Endothelial cell of umbilical vein (primary cell): ENCODE data around the gene RASSF3. TPM values are rescaled to one million over a fixed set of nuclear protein-coding genes. Genes with fewer than 3 reads are reported as not detected.

Experiments used
- BruUV-seq: library from RNA; stranded (reverse); fragments of 400-500 nt; replicated peaks from 2 replicates; lab custom pipeline; 2021; lab: Mats Ljungman, UMichigan
- CTCF ChIA-PET: fragments of 300-600, 350-600 bp; sonication (Branson Sonifier 250); formaldehyde crosslinking; loops from one replicate; lab custom pipeline; 2021; ENCODE audit warnings: antibody characterized with exemption, inconsistent platforms; lab: Charles Lee
- POLR2A ChIA-PET: fragments of 300-600, 350-600 bp; sonication (Branson Sonifier 250); formaldehyde crosslinking; loops from one replicate; lab custom pipeline; 2021; ENCODE audit warnings: antibody characterized with exemption, inconsistent platforms; lab: Charles Lee
- DNase-seq: peaks from one replicate; pipeline ENCODE4 v3.0.0-alpha.2; 2011; ENCODE audit warnings: low read depth, low spot score
- FAIRE-seq: peaks from 2 replicates; lab custom pipeline; 2011; peaks lifted over from hg19 to GRCh38; lab: Jason Lieb, UNC
- H2AFZ ChIP-seq: 2 replicates; pipeline ENCODE4 v1.6.0; 2012; ENCODE audit warnings: low read depth, low read length, control low read depth, inconsistent platforms
- H3K27ac ChIP-seq: 2 replicates; pipeline ENCODE4 v1.5.1; 2011; ENCODE audit warnings: low read depth, mild to moderate bottlenecking, control low read depth, low read length, moderate library complexity; ENCODE audit not compliant: insufficient read depth
- H3K27me3 ChIP-seq, 2 experiments: 2 replicates each; pipeline versions ENCODE4 v1.6.0 to v1.6.1; 2011; ENCODE audit warnings: low read length in 2 of 2, mixed read lengths in 1 of 2; ENCODE audit not compliant: control insufficient read depth in 2 of 2, insufficient read depth in 2 of 2
- H3K36me3 ChIP-seq, 2 experiments: 2 replicates in 1 of 2; 3 replicates in 1 of 2; pipeline ENCODE4 v1.5.1; 2011; ENCODE audit warnings: low read length in 2 of 2, mild to moderate bottlenecking in 1 of 2, moderate library complexity in 1 of 2; ENCODE audit not compliant: control insufficient read depth in 2 of 2, insufficient read depth in 2 of 2; ENCODE audit errors: extremely low read depth in 1 of 2
- H3K4me1 ChIP-seq: 3 replicates; pipeline ENCODE4 v1.5.1; 2011; ENCODE audit warnings: mild to moderate bottlenecking, low read length; ENCODE audit not compliant: control insufficient read depth, insufficient read depth; ENCODE audit errors: extremely low read depth
- H3K4me2 ChIP-seq: 2 replicates; pipeline ENCODE4 v1.6.1; 2011; ENCODE audit warnings: low read length, control low read depth, mixed read lengths; ENCODE audit not compliant: insufficient read depth
- H3K4me3 ChIP-seq, 3 experiments: fragments of 200-600 bp in 1 of 3; sonication (generic), shearing (Covaris generic) in 1 of 3; replicated peaks in 1 of 3; 2 replicates each; pipeline ENCODE4 v1.5.1; 2011 to 2016; ENCODE audit warnings: control low read depth in 3 of 3, low read length in 3 of 3, mild to moderate bottlenecking in 2 of 3, inconsistent platforms in 1 of 3, low read depth in 1 of 3, moderate library complexity in 1 of 3; ENCODE audit not compliant: insufficient read depth in 1 of 3
- H3K79me2 ChIP-seq: 2 replicates; pipeline ENCODE4 v1.6.0; 2012; ENCODE audit warnings: low read length, inconsistent platforms; ENCODE audit not compliant: control insufficient read depth, insufficient read depth
- H3K9ac ChIP-seq: replicated peaks from 2 replicates; pipeline ENCODE3; 2011; ENCODE audit warnings: low read length, control low read depth; ENCODE audit not compliant: insufficient read depth; ENCODE audit errors: extremely low read depth
- H3K9me1 ChIP-seq: replicated peaks from 3 replicates; pipeline ENCODE4 v1.6.0; 2011; ENCODE audit warnings: mild to moderate bottlenecking, low read length; ENCODE audit not compliant: control insufficient read depth, insufficient read depth; ENCODE audit errors: extremely low read depth
- H3K9me3 ChIP-seq: replicated peaks from 2 replicates; pipeline ENCODE4 v1.5.1; 2012; ENCODE audit warnings: low read length, inconsistent platforms; ENCODE audit not compliant: control insufficient read depth, insufficient read depth
- H4K20me1 ChIP-seq: replicated peaks from 2 replicates; pipeline ENCODE3; 2011; ENCODE audit warnings: mild to moderate bottlenecking, low read length; ENCODE audit not compliant: control insufficient read depth, insufficient read depth; ENCODE audit errors: extremely low read depth
- EZH2 ChIP-seq: IDR thresholded peaks from 2 replicates; pipeline ENCODE4 v1.6.1; 2012; ENCODE audit warnings: borderline replicate concordance, low read depth, mild to moderate bottlenecking, moderate library complexity, low read length, inconsistent platforms; ENCODE audit not compliant: severe bottlenecking
- FOS ChIP-seq: IDR thresholded peaks from 2 replicates; pipeline ENCODE4 v1.6.1; 2011; ENCODE audit warnings: mild to moderate bottlenecking, low read length, moderate library complexity, borderline replicate concordance; ENCODE audit not compliant: insufficient read depth
- GATA2 ChIP-seq: IDR thresholded peaks from 2 replicates; pipeline ENCODE4 v1.7.0; 2011; ENCODE audit warnings: low read depth, mild to moderate bottlenecking, moderate library complexity, mixed read lengths, low read length; ENCODE audit not compliant: insufficient read length, insufficient read depth
- JUN ChIP-seq: IDR thresholded peaks from 2 replicates; pipeline ENCODE4 v1.6.1; 2011; ENCODE audit warnings: borderline replicate concordance, low read depth; ENCODE audit not compliant: insufficient read length, insufficient read depth
- POLR2A ChIP-seq: IDR thresholded peaks from 2 replicates; pipeline ENCODE4 v1.6.1; 2012; ENCODE audit warnings: low read depth, mild to moderate bottlenecking, control low read depth, low read length
- POLR2AphosphoS5 ChIP-seq: IDR thresholded peaks from 2 replicates; pipeline ENCODE4 v1.6.1; 2012; ENCODE audit warnings: low read depth, mild to moderate bottlenecking, control low read depth, low read length, moderate library complexity; ENCODE audit not compliant: insufficient read depth
- dilution Hi-C: fragments of 300-500 bp; cut with MboI; formaldehyde crosslinking; loops from one replicate; pipeline ENCODE4 v1.15.0; 2019; ENCODE audit warnings: low sequenced_read_pairs; ENCODE audit not compliant: extremely low pct_ligation_motif_present
- intact Hi-C: fragments of 100-400 bp; cut with micrococcal nuclease; formaldehyde crosslinking; loops from one replicate; pipeline ENCODE4 v1.10.0; 2022
- polyA plus RNA-seq, 4 experiments: library from polyadenylated mRNA; depleted of rRNA in 3 of 4; stranded (reverse) in 3 of 4; unstranded in 1 of 4; fragments of >200 nt; gene quantifications; 2 replicates each; pipeline versions ENCODE4 v1.2.1 to v1.2.3, GENCODE V29; 2011 to 2012; ENCODE audit warnings: missing spikeins in 1 of 4
- total RNA-seq: library from RNA; stranded (reverse); gene quantifications from 2 replicates; pipeline ENCODE4 v1.2.3, GENCODE V29; 2021
- TF ChIP-seq, protein P1 (sequence below), 2 donors: IDR thresholded peaks; 1 replicate in 1 of 2; 2 replicates in 1 of 2; pipeline ENCODE4 v1.5.1; 2011; ENCODE audit warnings: low read length in 2 of 2, mild to moderate bottlenecking in 2 of 2, moderate library complexity in 2 of 2, control low read depth in 1 of 2, inconsistent platforms in 1 of 2, low read depth in 1 of 2; ENCODE audit not compliant: insufficient read depth in 1 of 2; ENCODE audit errors: extremely low read depth in 1 of 2
- TF ChIP-seq, protein P2 (sequence below): IDR thresholded peaks from 2 replicates; pipeline ENCODE4 v1.6.1; 2011; ENCODE audit not compliant: insufficient read depth, insufficient read length

RASSF3 gene
- total and polyA plus RNA-seq, 2 donors (not counting 3 experiments of a cell fraction or from before 2014, with no cell fraction given), result 20.2 to 60.8 TPM

DNA sequence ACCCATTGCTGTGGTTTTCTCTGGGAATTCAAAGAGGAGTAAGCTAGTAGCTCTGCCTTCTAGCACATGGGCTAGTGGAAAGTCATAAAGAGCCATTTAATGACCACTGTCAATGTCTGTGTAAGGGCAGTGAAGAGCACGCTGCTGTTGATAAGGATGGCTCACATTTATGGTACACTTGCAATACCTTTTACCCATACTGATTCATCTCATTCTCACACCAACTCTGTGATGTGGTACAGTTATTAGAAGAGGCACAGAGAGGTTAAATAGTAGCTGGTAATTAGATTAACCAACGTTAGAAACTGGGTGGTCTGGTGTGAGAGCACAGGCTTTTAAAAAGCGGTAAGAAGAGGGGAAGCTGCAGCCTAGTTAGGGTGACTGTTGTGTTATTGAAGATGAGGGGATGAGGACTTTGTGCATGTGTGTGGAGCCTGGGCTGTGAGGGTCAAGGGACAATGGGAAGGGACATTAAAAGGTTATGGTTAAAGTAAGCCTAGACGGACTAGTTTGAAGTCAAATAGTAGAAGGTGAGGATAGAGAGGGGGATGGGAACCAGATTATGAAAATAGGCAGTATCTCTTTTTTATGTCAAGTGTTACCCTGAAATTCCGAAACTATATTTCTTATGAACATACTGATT, 25.2 kb downstream of the RASSF3 start:
- H3K36me3 ChIP-seq, result no peaks in the 10 kb centered on the region
- peaks cover 95% of the 10 kb centered on the region for H3K79me2 ChIP-seq
- ChIA-PET POLR2A (no interaction called here), CTCF (no interaction called here)
- FAIRE-seq, result no peak
- H3K4me2 ChIP-seq, result no peak overlapping the region
- H3K4me3 ChIP-seq, result no peak overlapping the region
- DNase-seq, result no peak
- TF ChIP-seq, protein P1, sequence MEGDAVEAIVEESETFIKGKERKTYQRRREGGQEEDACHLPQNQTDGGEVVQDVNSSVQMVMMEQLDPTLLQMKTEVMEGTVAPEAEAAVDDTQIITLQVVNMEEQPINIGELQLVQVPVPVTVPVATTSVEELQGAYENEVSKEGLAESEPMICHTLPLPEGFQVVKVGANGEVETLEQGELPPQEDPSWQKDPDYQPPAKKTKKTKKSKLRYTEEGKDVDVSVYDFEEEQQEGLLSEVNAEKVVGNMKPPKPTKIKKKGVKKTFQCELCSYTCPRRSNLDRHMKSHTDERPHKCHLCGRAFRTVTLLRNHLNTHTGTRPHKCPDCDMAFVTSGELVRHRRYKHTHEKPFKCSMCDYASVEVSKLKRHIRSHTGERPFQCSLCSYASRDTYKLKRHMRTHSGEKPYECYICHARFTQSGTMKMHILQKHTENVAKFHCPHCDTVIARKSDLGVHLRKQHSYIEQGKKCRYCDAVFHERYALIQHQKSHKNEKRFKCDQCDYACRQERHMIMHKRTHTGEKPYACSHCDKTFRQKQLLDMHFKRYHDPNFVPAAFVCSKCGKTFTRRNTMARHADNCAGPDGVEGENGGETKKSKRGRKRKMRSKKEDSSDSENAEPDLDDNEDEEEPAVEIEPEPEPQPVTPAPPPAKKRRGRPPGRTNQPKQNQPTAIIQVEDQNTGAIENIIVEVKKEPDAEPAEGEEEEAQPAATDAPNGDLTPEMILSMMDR (IDR thresholded peaks at IDR 0.05; ENCODE audit: extremely low read depth in 1 of 2, insufficient read depth in 1 of 2, low read depth in 1 of 2, low read length in 2 of 2), result no peak
- TF ChIP-seq POLR2AphosphoS5, result no peak
- no peaks in the 10 kb centered on the region for H3K27me3 ChIP-seq
- dilution Hi-C loops, result no loop called here
- no peaks in the 10 kb centered on the region for H3K9me1 ChIP-seq
- BruUV-seq, result no TSS peak
- H2AFZ ChIP-seq, result no peak overlapping the region
- no peaks in the 10 kb centered on the region for H4K20me1 ChIP-seq
- no peaks in the 10 kb centered on the region for H3K9me3 ChIP-seq
- intact Hi-C loops, result no loop called here
- peaks cover 16% of the 10 kb centered on the region for H3K4me1 ChIP-seq
- no peak overlapping the region for H3K27ac ChIP-seq
- H3K9ac ChIP-seq, result no peak overlapping the region

DNA sequence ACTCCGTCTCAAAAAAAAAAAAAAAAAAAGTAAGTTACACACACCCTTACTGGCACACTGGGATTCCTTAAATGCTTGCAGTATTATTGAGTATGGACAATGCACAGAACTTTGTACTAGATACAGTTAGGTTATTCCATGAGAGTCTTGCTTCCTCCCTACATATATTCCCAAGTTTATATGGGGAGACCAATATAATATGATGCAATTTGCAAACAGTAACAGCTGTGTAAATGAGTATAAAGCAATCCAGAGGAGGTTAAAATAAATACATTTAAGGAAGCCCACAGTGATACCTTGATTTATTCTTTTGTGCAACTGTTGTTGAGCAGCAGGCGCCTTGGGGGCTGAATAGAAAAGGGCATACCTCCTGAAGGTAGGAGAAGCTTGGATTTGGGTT, 26.6 kb downstream of the RASSF3 start:
- peaks cover 16% of the 10 kb centered on the region for H3K4me1 ChIP-seq
- TF ChIP-seq, protein P1 (IDR thresholded peaks at IDR 0.05; ENCODE audit: extremely low read depth in 1 of 2, insufficient read depth in 1 of 2, low read depth in 1 of 2, low read length in 2 of 2), result no peak
- TF ChIP-seq POLR2A, result no peak
- TF ChIP-seq, protein P2, sequence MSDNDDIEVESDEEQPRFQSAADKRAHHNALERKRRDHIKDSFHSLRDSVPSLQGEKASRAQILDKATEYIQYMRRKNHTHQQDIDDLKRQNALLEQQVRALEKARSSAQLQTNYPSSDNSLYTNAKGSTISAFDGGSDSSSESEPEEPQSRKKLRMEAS, result no peak
- TF ChIP-seq FOS, result no peak
- no peak for TF ChIP-seq GATA2
- no peak for TF ChIP-seq EZH2
- TF ChIP-seq JUN, result no peak
- no peak for TF ChIP-seq POLR2AphosphoS5
- no peak overlapping the region for H3K27ac ChIP-seq
- no peak overlapping the region for H3K4me2 ChIP-seq
- H3K27me3 ChIP-seq, result no peaks in the 10 kb centered on the region
- no peaks in the 10 kb centered on the region for H4K20me1 ChIP-seq
- H3K36me3 ChIP-seq, result no peaks in the 10 kb centered on the region
- ChIA-PET CTCF (no interaction called here), POLR2A (no interaction called here)
- no peak overlapping the region for H3K9ac ChIP-seq
- DNase-seq, result no peak
- no TSS peak for BruUV-seq
- peaks cover 95% of the 10 kb centered on the region for H3K79me2 ChIP-seq
- no peak overlapping the region for H3K4me3 ChIP-seq
- dilution Hi-C loops, result no loop called here
- no peaks in the 10 kb centered on the region for H3K9me1 ChIP-seq
- H2AFZ ChIP-seq, result no peak overlapping the region
- FAIRE-seq, result no peak
- H3K9me3 ChIP-seq, result no peaks in the 10 kb centered on the region
- intact Hi-C loops, result no loop called here
